GM18517 (cell line): Measurements from ENCODE around the gene CDK5RAP2.

ENCODE experiments used
- ATAC-seq: cut with Tn5 transposase; IDR thresholded peaks from one replicate; pipeline ENCODE4 v1.9.1; 2021; ENCODE audit warnings: mild to moderate bottlenecking, moderate library complexity; ENCODE audit not compliant: unreplicated experiment

CDK5RAP2 gene

DNA sequence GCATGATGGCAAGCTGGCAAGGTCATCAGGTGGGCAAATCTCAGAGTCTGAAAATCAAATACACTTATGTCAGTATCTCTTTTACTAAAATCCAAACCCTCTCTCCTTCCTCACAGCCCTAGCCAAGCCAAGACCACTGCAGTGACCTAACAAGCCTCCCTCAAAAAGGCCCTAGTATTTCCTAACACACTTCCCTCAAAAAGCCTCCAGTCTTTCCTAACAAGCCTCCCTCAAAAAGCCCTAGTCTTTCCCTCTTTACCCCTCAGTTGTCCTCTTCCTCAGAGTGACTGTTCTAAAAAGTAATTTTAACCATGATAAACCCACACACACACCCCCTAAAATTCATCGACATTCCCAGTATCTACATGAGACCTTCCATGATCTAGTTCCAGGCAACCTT lies 140.0 kb downstream of the CDK5RAP2 start:
- ATAC-seq: no peak

DNA sequence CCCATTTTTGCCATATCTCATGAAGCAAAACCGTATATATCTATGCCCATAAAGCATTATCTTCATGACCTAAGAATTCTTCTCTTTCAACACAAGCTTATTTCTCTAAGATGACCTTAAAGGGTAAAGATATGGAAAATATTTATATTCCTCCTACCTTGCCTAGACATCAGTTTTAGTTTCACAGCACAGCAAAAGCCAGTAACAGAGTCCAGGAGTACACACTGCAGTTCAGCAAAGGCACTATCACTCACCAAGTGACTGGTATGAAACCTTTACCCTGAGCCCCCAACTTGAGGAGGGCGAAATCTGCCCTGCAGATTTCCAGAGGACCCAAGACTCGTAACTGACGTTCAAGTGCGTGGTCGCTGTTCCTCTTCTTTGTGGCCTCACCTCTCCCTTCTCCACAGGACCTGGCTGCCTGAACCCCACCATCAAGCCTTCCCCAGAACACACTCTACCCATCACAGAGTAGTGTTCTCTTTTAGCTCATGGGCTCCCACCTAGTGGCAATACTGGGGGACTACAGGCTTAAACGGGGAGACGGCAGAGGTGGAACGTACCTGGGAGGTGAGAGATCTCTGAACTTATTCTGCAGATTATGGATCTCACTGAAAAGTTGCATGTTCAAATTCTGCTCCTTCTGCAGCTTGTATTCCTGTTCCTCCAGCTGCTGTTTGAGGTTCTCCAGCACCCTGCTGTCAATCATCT lies 141.0 kb downstream of the CDK5RAP2 start:
- ATAC-seq: no peak

DNA sequence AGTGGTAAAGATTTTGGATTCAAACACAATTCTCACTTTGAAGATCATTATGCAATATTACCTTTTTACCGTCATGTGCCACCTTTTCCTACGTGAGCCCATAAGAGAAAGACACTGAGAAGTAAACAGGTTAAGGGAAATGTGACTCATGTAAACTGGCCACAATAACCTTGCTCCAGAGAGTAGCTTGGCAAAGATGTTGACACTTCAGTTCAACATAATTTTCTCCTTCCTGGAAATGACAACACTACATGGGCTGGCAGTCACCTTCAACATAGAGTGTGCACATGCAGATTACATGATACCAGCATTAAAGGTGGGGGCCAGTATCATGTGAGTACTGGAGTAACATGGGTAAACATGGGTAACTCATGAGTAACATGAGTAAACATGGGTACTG lies 141.9 kb downstream of the CDK5RAP2 start:
- ATAC-seq: no peak

DNA sequence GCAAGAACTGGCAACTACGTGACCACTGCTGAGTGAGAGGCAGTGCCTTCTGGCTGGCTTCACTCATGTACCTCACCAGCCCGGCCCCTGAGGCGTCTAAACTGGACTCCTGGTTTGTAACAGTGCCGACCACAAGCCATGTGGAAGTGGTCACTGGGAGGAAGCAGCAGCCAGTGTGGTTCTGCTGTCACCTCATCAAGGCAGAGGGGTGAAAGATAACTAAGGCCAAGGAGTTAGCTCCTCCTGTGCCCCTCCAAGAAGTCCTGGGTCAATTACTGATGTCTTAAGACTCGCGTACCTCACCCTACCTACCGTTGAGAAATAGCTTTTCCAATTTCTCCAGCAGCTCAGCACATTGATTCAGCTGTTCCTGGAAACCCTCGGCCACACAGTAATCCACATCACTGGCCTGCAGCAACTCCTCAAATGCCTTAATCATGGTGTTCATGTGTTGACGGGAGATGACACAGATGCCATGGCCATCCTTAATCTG lies 142.9 kb downstream of the CDK5RAP2 start:
- no peak for ATAC-seq

GRCh38 chr9:120436446-120436845 lies 143.5 kb downstream of the CDK5RAP2 start:
- no peak for ATAC-seq

DNA sequence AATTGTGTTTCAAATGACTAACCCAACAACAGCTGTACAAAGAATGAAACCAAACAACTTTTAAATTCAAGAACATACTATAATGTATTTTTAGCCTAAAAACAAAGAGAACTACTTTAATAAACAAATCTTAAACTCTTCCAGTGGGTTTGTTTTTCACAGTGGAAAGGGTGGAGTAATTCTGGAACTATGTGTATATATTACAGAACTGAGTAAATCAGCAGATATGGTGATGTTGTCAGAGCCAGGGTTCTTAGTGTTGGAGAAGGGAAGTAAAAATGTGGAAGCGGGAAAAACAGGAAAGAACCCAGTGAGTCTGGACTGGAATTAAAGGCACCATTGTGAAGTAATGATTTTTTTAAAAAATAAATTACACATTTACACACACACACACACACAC lies 144.9 kb downstream of the CDK5RAP2 start:
- ATAC-seq: no peak

DNA sequence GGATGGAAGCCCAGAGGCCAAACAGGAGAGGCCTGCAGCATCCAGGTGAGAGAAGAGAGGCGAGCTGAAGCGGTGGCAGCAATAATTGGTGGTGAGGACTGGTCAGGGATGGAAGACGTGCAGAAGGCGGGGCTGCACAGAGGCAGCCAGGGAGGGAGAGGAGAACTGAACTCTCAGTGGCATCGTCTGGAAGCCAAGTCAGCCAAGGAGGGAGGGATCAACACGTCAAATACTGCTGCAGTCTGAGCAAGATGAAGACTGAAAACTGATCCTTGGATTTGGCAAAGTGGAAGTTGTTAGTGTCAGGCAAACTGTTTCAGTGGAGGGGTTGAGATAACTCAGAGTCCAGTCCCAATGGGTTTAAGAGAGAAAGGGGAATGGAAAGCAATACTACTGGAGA lies 145.4 kb downstream of the CDK5RAP2 start:
- no peak for ATAC-seq

DNA sequence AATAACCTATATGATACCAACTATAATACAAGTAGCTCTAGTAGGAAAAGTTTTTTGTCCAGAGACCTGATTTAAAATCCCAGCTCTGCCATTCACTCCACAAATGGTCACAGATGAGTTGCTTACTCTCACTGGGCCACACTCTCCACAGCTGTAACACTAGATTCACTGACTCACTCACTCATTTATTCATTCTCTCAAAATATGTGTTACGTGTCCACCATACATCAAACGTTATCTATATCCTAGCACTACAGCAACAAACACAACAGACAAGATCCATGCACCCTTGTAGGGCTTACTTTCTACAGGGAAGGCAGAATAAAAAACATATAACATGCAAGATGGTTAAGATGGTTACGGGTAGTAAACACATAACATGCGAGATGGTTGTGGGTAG lies 146.3 kb downstream of the CDK5RAP2 start:
- ATAC-seq: no peak

DNA sequence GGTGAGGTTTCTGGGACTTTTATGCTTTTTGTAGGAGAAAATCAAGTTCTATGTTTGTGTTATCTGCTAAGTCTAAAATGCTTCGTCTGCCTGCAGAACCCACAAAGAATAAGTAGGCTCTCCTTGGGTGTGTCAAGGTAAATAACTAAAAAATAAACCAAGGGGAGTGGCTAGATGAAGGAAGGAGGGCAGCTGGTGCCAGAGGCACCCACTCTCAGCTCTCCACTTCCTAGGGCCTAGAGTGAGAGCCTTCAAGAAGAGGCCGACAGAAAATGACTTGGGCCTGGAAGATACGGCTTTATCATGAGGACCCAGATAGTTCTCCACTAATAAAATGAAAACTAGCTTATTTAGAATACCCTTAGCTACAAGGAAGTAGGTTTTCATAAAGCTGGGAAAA lies 147.4 kb downstream of the CDK5RAP2 start:
- no peak for ATAC-seq

- ATAC-seq: no peak
Measured at GRCh38 chr9:120431268-120431667, 148.7 kb downstream of the CDK5RAP2 start.

DNA sequence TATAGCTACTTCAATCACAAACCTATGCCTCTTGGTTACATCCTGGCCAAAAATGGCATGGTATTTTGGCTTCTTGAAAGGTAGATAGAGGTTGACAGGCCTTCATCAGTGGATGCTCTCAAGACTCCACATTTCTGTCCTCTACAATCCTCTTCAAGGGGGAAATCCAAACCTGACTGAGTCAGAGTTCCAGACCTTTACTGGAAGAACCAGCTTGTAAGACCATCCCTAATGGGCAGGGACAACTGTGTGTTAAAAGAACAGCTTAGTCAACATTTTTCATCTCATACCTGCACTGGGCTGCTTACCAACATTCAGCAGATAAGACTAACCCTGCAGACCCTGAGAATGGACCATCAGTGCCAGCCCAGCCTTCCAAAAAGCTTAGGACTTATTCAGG lies 155.7 kb downstream of the CDK5RAP2 start:
- no peak for ATAC-seq

GRCh38 chr9:120423812-120424211 lies 156.2 kb downstream of the CDK5RAP2 start:
- no peak for ATAC-seq

GRCh38 chr9:120421977-120422376 lies 158.0 kb downstream of the CDK5RAP2 start:
- ATAC-seq: no peak

DNA sequence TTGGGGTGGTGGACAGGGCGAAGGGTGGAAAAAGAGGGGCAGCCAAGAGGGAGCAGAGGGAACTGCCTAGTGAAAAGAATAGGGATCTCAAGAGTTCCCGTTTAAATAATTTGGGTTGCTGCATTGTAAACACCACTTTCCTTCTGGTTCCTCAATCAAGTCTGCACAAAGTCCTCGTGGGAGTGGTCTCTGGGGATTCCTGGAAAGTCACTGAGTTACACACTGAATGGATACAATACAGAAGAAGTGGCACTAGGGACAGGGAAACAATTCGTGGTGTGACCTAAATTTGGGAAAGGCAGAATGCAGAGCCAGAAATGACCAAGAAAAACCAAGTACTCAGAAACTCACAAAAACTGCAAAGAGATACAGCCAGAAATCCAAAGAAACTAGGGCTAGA lies 161.7 kb downstream of the CDK5RAP2 start:
- no peak for ATAC-seq

DNA sequence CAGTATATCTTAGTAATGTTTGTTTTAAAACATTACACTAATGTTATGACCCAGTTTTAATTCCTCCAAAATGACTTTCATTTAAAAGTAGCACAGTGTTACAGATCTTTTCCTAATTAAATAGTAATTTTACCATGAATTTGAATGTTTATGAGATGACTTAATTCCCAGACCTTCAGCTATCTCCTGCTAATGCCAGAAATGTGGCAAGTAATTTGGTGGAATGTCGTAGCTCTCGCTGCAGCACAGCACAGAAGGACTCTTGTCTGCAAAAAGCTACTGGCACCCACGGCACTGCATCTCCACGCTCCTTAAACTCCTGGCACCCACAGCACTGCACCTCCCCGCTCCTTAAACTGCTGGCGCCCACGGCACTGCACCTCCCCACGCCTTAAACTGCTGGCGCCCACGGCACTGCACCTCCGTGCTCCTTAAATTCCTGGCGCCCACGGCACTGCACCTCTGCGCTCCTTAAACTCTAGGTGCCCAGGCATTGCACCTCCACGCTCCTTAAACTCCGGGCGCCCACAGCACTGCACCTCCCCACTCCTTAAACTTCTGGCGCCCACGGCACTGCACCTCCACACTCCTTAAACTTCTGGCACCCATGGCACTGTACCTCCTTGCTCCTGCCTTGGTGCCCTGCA lies 163.1 kb downstream of the CDK5RAP2 start:
- ATAC-seq: no peak

DNA sequence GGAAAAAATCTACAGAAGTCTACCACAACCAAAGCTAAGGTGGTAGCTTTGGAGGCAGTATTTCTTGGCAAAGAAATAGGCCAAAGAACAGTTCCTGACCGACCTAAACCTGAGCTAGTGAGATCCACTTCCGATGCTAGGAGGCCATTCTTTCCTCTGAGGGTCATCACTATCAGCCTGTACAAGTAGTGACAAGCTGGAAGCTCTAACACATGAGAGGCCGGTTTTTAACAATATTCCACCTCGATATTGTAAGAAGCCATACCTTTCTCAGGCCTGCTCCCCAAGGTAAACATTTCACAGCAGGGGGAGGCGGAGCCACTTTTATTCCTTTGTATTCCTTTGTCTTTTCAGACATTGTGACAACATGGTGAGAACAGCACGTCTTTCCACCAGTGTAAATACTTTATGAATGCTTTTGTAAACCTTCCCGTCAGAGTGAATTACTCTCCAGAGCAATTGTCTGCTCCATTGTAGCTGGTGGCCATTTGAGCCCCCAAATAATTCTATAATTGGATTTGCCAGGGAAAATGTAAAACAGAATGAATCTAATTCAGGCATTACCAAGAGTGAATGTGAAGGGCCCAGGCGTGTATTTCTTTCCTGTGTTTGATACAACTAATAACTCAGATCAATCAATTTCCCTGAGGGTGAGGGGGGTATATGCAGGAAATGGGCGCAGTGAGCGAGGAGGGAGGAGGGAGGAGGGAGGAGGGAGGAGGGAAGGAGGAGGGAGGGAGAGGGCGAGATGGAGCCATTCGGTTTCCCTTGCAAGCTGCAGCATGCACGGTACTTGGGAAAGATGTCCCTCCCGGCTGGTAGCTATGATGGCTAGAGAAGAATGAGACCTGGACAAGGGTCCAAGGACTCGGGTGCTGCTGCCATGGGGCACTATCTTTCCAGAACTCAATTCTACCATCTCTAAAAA lies 166.6 kb downstream of the CDK5RAP2 start:
- ATAC-seq: no peak

GRCh38 chr9:120412425-120412951 lies 167.5 kb downstream of the CDK5RAP2 start:
- ATAC-seq: no peak

DNA sequence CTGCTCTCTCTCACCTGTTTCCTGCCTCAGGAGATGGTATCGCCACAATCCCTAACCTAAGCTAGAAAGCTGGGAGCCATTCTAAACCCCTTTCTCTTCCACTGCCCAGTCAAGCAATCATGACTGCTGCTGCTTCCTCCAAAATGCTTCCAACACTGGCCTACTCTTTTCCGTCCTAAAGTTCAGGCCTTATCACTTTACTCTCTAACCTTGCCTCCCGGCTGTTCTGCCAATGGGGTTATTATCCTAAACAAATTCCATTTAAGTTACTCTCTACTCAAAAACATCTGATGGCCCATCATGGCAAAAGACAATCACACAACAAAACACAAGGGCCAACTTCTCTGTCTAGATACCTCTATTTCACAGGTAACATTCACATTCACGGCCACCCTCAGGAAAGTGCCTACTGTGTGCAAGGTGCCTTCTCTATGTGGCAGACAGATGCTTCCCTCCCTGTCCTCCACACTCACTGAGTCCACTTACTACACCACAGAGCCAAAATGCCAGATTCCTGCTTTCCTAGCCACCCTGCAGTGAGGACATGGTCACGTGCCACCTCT lies 168.0 kb downstream of the CDK5RAP2 start:
- no peak for ATAC-seq

- ATAC-seq: no peak
Measured at GRCh38 chr9:120410925-120411501, 169.0 kb downstream of the CDK5RAP2 start.

- no peak for ATAC-seq
Measured at GRCh38 chr9:120408680-120409258, 171.2 kb downstream of the CDK5RAP2 start.
